DMS114 treated with DMSO at 0.1 percent for 48 hours (cell line): ENCODE measurements around the gene TIPARP.

ENCODE experiments used
- DNase-seq: peaks from one replicate; lab custom pipeline; 2025; ENCODE audit not compliant: unreplicated experiment; lab: John Stamatoyannopoulos, UW

The TIPARP gene

GRCh38 chr3:156675830-156676767 lies 1.7 kb downstream of the TIPARP start:
- DNase-seq: no peak

GRCh38 chr3:156676768-156677479 lies 2.5 kb downstream of the TIPARP start:
- DNase-seq: no peak

GRCh38 chr3:156677536-156677935 lies 3.1 kb downstream of the TIPARP start:
- DNase-seq: no peak

- DNase-seq: no peak
These were observed 3.8 kb downstream of the TIPARP start for GRCh38 chr3:156678197-156678596.

GRCh38 chr3:156680243-156680914 lies 6.0 kb downstream of the TIPARP start:
- DNase-seq: no peak

GRCh38 chr3:156681002-156681401 lies 6.6 kb downstream of the TIPARP start:
- DNase-seq: no peak

GRCh38 chr3:156682501-156682900 lies 8.1 kb downstream of the TIPARP start:
- DNase-seq: no peak

- DNase-seq: no peak
These were observed 8.6 kb downstream of the TIPARP start for GRCh38 chr3:156682963-156683362.

- DNase-seq: no peak
These were observed 10.8 kb downstream of the TIPARP start for GRCh38 chr3:156685198-156685597.

- DNase-seq: no peak
These were observed 11.4 kb downstream of the TIPARP start for GRCh38 chr3:156685752-156686151.

GRCh38 chr3:156687023-156687422 lies 12.6 kb downstream of the TIPARP start:
- DNase-seq: no peak

- DNase-seq: no peak
These were observed 14.5 kb downstream of the TIPARP start for GRCh38 chr3:156688632-156689452.

GRCh38 chr3:156689608-156690007 lies 15.2 kb downstream of the TIPARP start:
- no peak for DNase-seq

- DNase-seq: no peak
These were observed 17.5 kb downstream of the TIPARP start for GRCh38 chr3:156691920-156692319.

- DNase-seq: no peak
These were observed 18.8 kb downstream of the TIPARP start for GRCh38 chr3:156693166-156693565.

GRCh38 chr3:156694536-156694935 lies 20.1 kb downstream of the TIPARP start:
- DNase-seq: no peak

- no peak for DNase-seq
These were observed 28.0 kb downstream of the TIPARP start for GRCh38 chr3:156702367-156702766.

- no peak for DNase-seq
These were observed 30.1 kb downstream of the TIPARP start for GRCh38 chr3:156704370-156705036.

- DNase-seq: no peak
These were observed 31.6 kb downstream of the TIPARP start for GRCh38 chr3:156705761-156706616.
